CD4-positive, alpha-beta T cell (primary cell): ENCODE data around the gene ADGRL3. TPM values are rescaled to one million over a fixed set of nuclear protein-coding genes. Genes with fewer than 3 reads are reported as not detected.

ENCODE experiments used
- ATAC-seq: fragments of 200-7000 bp; cut with Tn5 transposase; one replicate; pipeline ENCODE4 v1.10.0; 2022; ENCODE audit warnings: mild to moderate bottlenecking; ENCODE audit not compliant: poor library complexity
- CTCF ChIA-PET: fragments of 350-600 bp; sonication (Branson Sonifier 250); formaldehyde crosslinking; loops from one replicate; lab custom pipeline; 2021; ENCODE audit warnings: antibody characterized with exemption, inconsistent platforms; lab: Charles Lee
- POLR2A ChIA-PET: fragments of 350-600 bp; sonication (Branson Sonifier 250); formaldehyde crosslinking; loops from one replicate; lab custom pipeline; 2021; ENCODE audit warnings: antibody characterized with exemption, inconsistent platforms; lab: Charles Lee
- DNase-seq, 14 experiments: peaks; one replicate each; pipeline ENCODE4 v3.0.0-alpha.2; 2013 to 2020; ENCODE audit warnings: mixed read lengths in 2 of 14
- H3K27ac ChIP-seq, 2 donors: one replicate each; pipeline versions ENCODE4 v1.5.1 to v1.7.0; 2013; ENCODE audit warnings: low read length in 2 of 2, low read depth in 1 of 2, mild to moderate bottlenecking in 1 of 2
- H3K27me3 ChIP-seq, 2 experiments: 1 replicate in 1 of 2; 2 replicates in 1 of 2; pipeline versions ENCODE4 v1.6.1 to v1.7.0; 2013; ENCODE audit warnings: low read length in 2 of 2, control low read depth in 1 of 2, mild to moderate bottlenecking in 1 of 2, moderate library complexity in 1 of 2; ENCODE audit not compliant: insufficient read depth in 2 of 2, control insufficient read depth in 1 of 2
- H3K36me3 ChIP-seq: one replicate; pipeline ENCODE4 v1.6.1; 2013; ENCODE audit warnings: low read length, control low read depth; ENCODE audit not compliant: insufficient read depth
- H3K4me1 ChIP-seq: one replicate; pipeline ENCODE4 v1.6.1; 2013; ENCODE audit warnings: low read length, control low read depth; ENCODE audit not compliant: insufficient read depth
- H3K4me3 ChIP-seq: one replicate; pipeline ENCODE4 v1.5.1; 2013; ENCODE audit warnings: mild to moderate bottlenecking, low read length, moderate library complexity
- H3K9me3 ChIP-seq, 2 experiments: 1 replicate in 1 of 2; 2 replicates in 1 of 2; pipeline versions ENCODE4 v1.6.1 to v1.7.0; 2013; ENCODE audit warnings: low read length in 2 of 2, mild to moderate bottlenecking in 2 of 2, control low read depth in 1 of 2, moderate library complexity in 1 of 2; ENCODE audit not compliant: control insufficient read depth in 1 of 2, insufficient read depth in 1 of 2
- H3K27ac Mint-ChIP-seq: one replicate; pipeline ENCODE4 v1.8.0; 2020; ENCODE audit warnings: mixed read lengths
- H3K27me3 Mint-ChIP-seq: one replicate; pipeline ENCODE4 v1.8.0; 2021; ENCODE audit warnings: mixed read lengths
- H3K36me3 Mint-ChIP-seq: one replicate; pipeline ENCODE4 v1.8.0; 2021; ENCODE audit warnings: low read depth, mixed read lengths
- H3K4me1 Mint-ChIP-seq: one replicate; pipeline ENCODE4 v1.8.0; 2021; ENCODE audit warnings: low read depth, mixed read lengths
- H3K4me3 Mint-ChIP-seq: one replicate; pipeline ENCODE4 v1.8.0; 2020; ENCODE audit warnings: mild to moderate bottlenecking, mixed read lengths
- H3K9me3 Mint-ChIP-seq: one replicate; pipeline ENCODE4 v1.8.0; 2020; ENCODE audit warnings: mixed read lengths
- CTCF ChIP-seq: fragments of 200-600 bp; IDR thresholded peaks from one replicate; pipeline ENCODE4 v1.8.0; 2022; ENCODE audit warnings: antibody characterized with exemption, mild to moderate bottlenecking
- intact Hi-C, 2 experiments: fragments of 100-400 bp; cut with DNase I in 1 of 2; cut with micrococcal nuclease in 1 of 2; formaldehyde crosslinking; loops; one replicate each; pipeline versions ENCODE4 v1.15.1 to v1.9.0; 2023 to 2025; cut with DNase I, micrococcal nuclease
- total RNA-seq, 174 experiments: library from RNA in 2 of 174; stranded (reverse) in 2 of 174; gene quantifications; one replicate each; pipeline ENCODE4 v1.2.3 and lab custom pipeline; 2021 to 2026

The ADGRL3 gene
- total RNA-seq, 2 experiments from 2014 or later: not detected

- POLR2A ChIA-PET: no interaction called here
- H3K4me1 Mint-ChIP-seq: no peaks in the 10 kb centered on the region
Observed at GRCh38 chr4:61294936-61295335, 94.8 kb downstream of the ADGRL3 start.

GRCh38 chr4:61296144-61296543 is 96.0 kb downstream of the ADGRL3 start:
- Histone ChIP-seq H3K4me3 (no peak overlapping the region), H3K36me3 (no peaks in the 10 kb centered on the region), H3K4me1 (no peaks in the 10 kb centered on the region), H3K27me3 (no peaks in the 10 kb centered on the region), H3K9me3 (peaks cover 0 to 4% of the 10 kb centered on the region in 2 experiments), H3K27ac (no peak overlapping the region)
- Mint-ChIP-seq H3K4me3 (no peak overlapping the region), H3K36me3 (no peaks in the 10 kb centered on the region), H3K4me1 (no peaks in the 10 kb centered on the region), H3K9me3 (peaks cover 2% of the 10 kb centered on the region), H3K27me3 (no peaks in the 10 kb centered on the region), H3K27ac (no peak overlapping the region)
- DNase-seq: no peak
- ATAC-seq: no peak
- intact Hi-C loops: no loop called here
- CTCF ChIA-PET: no interaction called here
- POLR2A ChIA-PET: no interaction called here
- TF ChIP-seq CTCF: no peak

More at GRCh38 chr4:61294936-61295335, 94.8 kb downstream of the ADGRL3 start:
- no peaks in the 10 kb centered on the region for H3K27me3 ChIP-seq
- H3K36me3 ChIP-seq: no peaks in the 10 kb centered on the region
- H3K4me3 ChIP-seq: no peak overlapping the region
- H3K27ac Mint-ChIP-seq: no peak overlapping the region
- no peaks in the 10 kb centered on the region for H3K9me3 ChIP-seq
- no peak for TF ChIP-seq CTCF
- intact Hi-C loops: no loop called here
- ATAC-seq (no peak), DNase-seq (no peak)
- no peaks in the 10 kb centered on the region for H3K36me3 Mint-ChIP-seq
- H3K9me3 Mint-ChIP-seq: peaks cover 2% of the 10 kb centered on the region
- no peak overlapping the region for H3K4me3 Mint-ChIP-seq
- H3K27ac ChIP-seq: no peak overlapping the region
- CTCF ChIA-PET: no interaction called here
- no peaks in the 10 kb centered on the region for H3K4me1 ChIP-seq
- no peaks in the 10 kb centered on the region for H3K27me3 Mint-ChIP-seq

- POLR2A ChIA-PET: no interaction called here
- DNase-seq (no peak), ATAC-seq (no peak)
- no peak overlapping the region for H3K4me3 Mint-ChIP-seq
- Histone ChIP-seq H3K27me3 (no peaks in the 10 kb centered on the region), H3K27ac (no peak overlapping the region), H3K4me1 (no peaks in the 10 kb centered on the region), H3K4me3 (no peak overlapping the region), H3K9me3 (peaks cover 0 to 4% of the 10 kb centered on the region in 2 experiments), H3K36me3 (no peaks in the 10 kb centered on the region)
- CTCF ChIA-PET: no interaction called here
- intact Hi-C loops: no loop called here
- peaks cover 5% of the 10 kb centered on the region for H3K9me3 Mint-ChIP-seq
- H3K27ac Mint-ChIP-seq: no peak overlapping the region
- H3K4me1 Mint-ChIP-seq: no peaks in the 10 kb centered on the region
- no peak for TF ChIP-seq CTCF
- no peaks in the 10 kb centered on the region for H3K27me3 Mint-ChIP-seq
- H3K36me3 Mint-ChIP-seq: no peaks in the 10 kb centered on the region
Observed at GRCh38 chr4:61298178-61298740, 98.1 kb downstream of the ADGRL3 start.
